Activated naive CD4-positive, alpha-beta T cell treated with anti-CD3 and anti-CD28 coated beads, Interleukin-2, amount 50 U/mL, for 72 hours (primary cell): ENCODE results near the gene FRMD1. TPM values are rescaled to one million over a fixed set of nuclear protein-coding genes. Genes with fewer than 3 reads are reported as not detected.

Experiments
- ATAC-seq, 2 donors: fragments of 150-1000 bp; cut with Tn5 transposase; 2 replicates each; pipeline ENCODE4 v1.10.0; 2021; ENCODE audit warnings: mild to moderate bottlenecking in 2 of 2, moderate library complexity in 2 of 2
- DNase-seq, 2 donors: peaks; one replicate each; pipeline ENCODE4 v3.0.0; 2021 to 2022; ENCODE audit warnings: low spot score in 2 of 2
- H3K27ac Mint-ChIP-seq, 2 donors: one replicate each; pipeline ENCODE4 v1.8.0; 2022; ENCODE audit warnings: mild to moderate bottlenecking in 2 of 2, mixed read lengths in 2 of 2
- H3K36me3 Mint-ChIP-seq, 2 donors: one replicate each; pipeline ENCODE4 v1.8.0; 2022; ENCODE audit warnings: mixed read lengths in 2 of 2
- H3K9me3 Mint-ChIP-seq, 2 donors: one replicate each; pipeline ENCODE4 v1.8.0; 2022; ENCODE audit warnings: mixed read lengths in 2 of 2
- total RNA-seq, 2 donors: library from RNA; stranded (reverse); gene quantifications; one replicate each; pipeline ENCODE4 v1.2.3, GENCODE V29; 2022

Gene FRMD1
- total RNA-seq, 2 donors from 2014 or later = not detected

DNA sequence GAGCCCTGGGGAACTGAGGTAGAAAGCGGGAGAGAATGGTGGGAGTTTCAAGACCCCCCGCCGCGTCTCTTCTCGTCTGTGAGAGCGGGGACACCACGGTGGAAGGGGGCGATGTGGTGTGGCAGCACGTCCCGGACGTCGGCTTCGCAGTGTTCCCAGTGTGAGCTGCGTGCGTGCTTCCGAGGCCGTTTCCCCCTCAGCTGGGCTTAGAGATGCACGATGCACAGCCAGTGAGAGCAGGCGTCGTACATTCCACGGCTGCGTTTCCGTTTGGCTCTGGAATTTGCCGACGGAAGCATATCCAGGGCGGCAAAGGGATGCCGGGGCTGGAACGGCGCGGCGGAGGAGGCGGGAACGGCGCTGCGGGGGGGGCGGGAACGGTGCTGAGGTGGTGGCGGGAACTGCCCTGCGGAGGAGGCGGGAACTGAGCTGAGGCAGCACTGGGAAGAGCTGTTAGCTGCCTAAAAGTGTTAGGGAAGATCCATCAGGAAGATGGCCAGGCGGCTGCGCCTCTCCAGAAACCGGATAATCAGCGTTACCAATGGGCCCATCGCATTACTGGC is 43.8 kb downstream of the FRMD1 start:
- Mint-ChIP-seq H3K36me3 (peaks cover 14 to 36% of the 10 kb centered on the region in 2 donors), H3K27ac (peak overlapping the region in 1 of 2 donors; percentile 89), H3K9me3 (peaks cover 0 to 15% of the 10 kb centered on the region in 2 donors)
- peak in 1 of 2 donors; percentile 52 for DNase-seq
- peak in 1 of 2 donors; percentile 21 for ATAC-seq

DNA sequence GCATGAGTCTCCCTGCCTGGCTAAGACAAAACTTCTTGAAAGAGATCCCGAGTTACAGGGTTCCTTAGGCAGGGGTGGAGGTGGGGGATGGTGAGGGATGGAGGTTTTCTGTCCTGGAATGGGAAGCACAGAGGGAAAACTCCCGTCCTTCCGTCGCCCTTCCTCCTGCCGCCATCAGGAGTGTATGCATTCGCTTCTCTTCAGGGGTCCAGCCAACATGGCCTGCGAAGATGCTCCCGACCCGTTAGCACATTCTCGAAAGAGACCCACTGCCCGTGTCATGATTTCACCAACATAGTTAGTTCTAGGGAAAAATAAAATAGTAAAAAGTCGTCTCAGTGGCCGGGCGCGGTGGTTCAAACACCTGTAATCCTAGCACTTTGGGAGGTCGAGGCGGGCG is 44.5 kb downstream of the FRMD1 start:
- H3K27ac Mint-ChIP-seq = peak overlapping the region in 1 of 2 donors; percentile 89
- H3K9me3 Mint-ChIP-seq = peaks cover 0 to 14% of the 10 kb centered on the region in 2 donors
- DNase-seq (no peak), ATAC-seq (no peak)
- H3K36me3 Mint-ChIP-seq = peaks cover 13 to 29% of the 10 kb centered on the region in 2 donors

DNA sequence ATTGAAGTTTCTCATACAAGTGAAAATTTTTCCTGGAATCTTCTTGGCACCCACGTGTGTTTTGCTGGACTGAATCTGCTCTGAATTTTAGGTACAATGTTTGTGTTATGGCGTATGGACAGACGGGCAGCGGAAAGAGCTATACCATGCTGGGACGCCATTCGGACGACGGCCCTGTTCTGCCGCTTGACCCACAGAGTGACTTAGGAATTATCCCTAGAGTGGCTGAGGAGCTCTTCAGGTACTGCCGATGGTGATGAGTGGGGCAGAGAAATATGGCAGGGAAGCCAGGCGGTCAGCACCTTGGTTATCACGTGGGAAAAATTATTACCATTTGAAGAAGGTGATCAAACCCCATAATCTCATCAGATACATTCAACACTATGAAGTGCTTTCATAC is 45.2 kb downstream of the FRMD1 start:
- no peak for DNase-seq
- no peak overlapping the region for H3K27ac Mint-ChIP-seq
- peaks cover 0 to 14% of the 10 kb centered on the region in 2 donors for H3K9me3 Mint-ChIP-seq
- H3K36me3 Mint-ChIP-seq = peaks cover 10 to 26% of the 10 kb centered on the region in 2 donors
- no peak for ATAC-seq

DNA sequence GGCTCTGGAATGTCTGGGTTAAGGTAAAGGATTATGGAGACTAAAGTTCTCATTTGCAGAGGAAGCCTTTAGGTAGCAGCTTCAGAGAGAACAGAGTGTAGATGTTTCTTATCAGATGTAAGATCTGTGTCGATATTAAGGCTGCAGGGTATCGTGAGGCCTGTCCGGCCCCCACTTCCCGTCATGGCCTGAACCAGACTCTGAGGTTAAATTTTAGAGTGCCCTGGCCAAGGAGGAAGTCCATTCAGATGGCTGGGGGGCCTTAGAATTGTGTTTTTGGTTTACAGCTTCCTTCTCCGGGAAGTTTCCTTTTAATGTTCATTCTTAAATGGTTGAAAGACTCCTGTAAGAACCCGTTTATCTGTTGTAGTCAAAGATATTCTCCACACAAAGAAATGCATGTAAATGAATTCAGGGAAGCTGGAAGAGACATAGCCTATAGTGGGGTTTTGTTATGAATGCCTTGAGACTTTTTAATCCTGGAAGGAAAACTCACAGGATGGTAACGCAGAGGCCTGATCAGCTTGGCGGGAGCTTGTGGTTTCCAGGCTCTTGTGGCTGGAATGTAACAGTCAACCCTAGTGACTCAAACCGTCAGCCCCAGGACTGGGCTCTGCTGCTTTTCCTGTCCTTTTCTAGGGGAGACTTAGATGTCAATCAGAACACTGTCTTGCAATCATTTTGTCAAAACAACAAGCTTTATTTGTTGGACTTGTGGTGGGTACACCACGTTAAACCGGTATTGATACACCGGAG is 46.8 kb downstream of the FRMD1 start:
- Mint-ChIP-seq H3K36me3 (peaks cover 10 to 13% of the 10 kb centered on the region in 2 donors), H3K9me3 (peaks cover 0 to 6% of the 10 kb centered on the region in 2 donors), H3K27ac (no peak overlapping the region)
- peak in 1 of 2 donors; percentile 25 for ATAC-seq
- DNase-seq = no peak

DNA sequence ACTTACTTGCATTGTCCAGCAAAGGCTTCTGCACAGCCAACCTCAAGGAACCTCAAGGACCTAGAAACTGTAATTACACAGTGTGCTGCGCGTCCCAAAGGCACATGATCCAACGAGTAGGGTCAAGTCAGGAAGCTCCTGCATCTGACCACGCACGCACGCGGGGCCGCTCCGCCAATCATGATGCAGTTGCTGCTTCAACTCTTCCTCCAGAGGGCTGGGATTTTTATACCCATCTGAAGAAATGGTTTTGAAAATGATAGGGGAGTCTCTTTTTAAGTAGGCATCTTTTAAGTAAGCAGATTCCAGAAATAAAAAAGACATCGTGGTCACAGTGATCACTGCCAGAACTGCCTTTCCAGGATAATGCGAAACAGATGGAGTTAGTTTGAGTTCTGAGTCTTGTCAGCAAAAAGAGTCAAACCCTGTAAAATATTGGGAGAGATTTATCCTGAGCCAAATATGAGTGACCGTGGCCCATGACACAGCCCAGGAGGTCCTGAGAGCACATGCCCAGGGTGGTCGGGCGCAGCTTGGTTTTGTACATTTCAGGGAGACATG is 47.5 kb downstream of the FRMD1 start:
- no peak for DNase-seq
- peaks cover 10 to 11% of the 10 kb centered on the region in 2 donors for H3K36me3 Mint-ChIP-seq
- no peak overlapping the region for H3K27ac Mint-ChIP-seq
- H3K9me3 Mint-ChIP-seq = peaks cover 0 to 5% of the 10 kb centered on the region in 2 donors
- no peak for ATAC-seq

DNA sequence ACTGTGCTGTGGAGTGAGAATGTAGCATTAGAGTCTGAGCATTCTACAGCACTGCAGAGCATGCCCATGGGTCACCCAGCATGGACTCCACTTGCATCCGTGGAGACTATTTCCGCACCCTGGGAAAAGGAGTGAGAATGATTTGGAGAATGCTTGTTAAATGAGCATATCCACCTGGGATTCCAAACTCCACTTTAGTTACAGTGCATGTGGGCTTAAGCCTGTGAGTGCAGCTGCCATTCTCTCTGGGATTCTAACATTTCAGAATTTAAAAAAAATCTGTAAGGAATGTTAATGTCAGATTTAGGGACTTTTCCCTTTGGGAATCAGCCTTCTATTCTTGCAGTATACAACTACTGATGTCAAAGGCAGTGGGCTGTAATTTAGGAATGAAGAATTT is 48.1 kb downstream of the FRMD1 start:
- H3K9me3 Mint-ChIP-seq = peaks cover 0 to under 1% of the 10 kb centered on the region in 2 donors
- no peak for ATAC-seq
- H3K27ac Mint-ChIP-seq = no peak overlapping the region
- no peak for DNase-seq
- H3K36me3 Mint-ChIP-seq = peaks cover 5 to 6% of the 10 kb centered on the region in 2 donors

DNA sequence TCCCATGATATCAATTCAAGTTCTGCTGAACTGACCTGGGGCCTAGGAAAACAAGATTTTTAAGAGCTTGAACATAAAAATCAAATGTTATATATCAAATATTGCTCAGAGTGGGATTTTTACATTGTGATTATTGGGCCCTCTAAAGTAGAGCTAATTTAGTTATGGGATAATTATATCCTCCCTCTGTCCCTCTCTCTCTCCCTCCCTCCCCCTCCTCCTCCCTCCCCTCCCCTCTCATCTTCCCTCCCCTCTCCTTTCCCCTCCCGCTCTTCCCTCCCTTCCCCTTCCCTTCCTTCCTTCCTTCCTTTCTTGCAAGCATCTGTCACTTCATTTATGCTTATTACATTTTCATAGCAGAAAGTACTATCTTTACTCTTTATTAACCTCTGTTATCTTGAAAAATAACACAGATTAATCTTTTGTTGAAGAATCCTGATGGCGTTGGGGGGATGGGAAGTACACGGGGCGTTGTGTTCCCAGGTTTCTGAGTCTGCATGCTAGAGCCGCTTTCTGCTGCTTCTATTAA is 48.7 kb downstream of the FRMD1 start:
- DNase-seq = no peak
- Mint-ChIP-seq H3K27ac (no peak overlapping the region), H3K9me3 (no peaks in the 10 kb centered on the region), H3K36me3 (peaks cover 0 to under 1% of the 10 kb centered on the region in 2 donors)
- no peak for ATAC-seq

DNA sequence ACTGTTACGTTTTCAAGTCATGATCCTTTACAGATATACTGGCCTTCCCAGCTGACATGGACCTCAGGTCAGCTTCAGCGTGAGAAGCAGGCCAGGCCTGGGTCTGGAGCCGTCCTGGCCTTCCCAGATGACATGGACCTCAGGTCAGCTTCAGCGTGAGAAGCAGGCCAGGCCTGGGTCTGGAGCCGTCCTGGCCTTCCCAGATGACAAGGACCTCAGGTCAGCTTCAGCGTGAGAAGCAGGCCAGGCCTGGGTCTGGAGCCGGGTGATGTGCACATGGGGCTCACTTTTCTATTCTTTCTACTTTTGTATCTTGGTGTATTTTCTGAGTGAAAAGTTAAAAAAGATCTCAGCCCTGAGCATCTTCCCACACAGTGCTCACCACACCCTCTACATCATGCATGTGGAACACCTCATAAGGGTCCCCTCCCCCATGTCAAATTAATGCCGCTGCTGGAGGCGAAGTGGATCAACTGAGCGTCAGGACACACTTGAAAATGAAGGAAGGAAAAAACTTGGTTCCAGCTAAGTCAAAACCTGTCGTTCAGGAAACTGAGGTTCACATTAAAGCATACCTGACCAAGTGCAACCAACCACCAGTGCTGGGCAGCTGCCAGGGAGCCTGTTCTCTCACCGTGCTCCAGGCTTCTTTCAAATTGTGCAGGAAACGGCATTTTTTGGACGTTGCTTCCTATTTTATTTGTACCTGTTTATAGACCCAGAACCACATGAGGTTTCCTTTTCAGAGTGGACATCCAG is 49.4 kb downstream of the FRMD1 start:
- no peaks in the 10 kb centered on the region for H3K36me3 Mint-ChIP-seq
- no peak for ATAC-seq
- no peak overlapping the region for H3K27ac Mint-ChIP-seq
- H3K9me3 Mint-ChIP-seq = no peaks in the 10 kb centered on the region
- no peak for DNase-seq

DNA sequence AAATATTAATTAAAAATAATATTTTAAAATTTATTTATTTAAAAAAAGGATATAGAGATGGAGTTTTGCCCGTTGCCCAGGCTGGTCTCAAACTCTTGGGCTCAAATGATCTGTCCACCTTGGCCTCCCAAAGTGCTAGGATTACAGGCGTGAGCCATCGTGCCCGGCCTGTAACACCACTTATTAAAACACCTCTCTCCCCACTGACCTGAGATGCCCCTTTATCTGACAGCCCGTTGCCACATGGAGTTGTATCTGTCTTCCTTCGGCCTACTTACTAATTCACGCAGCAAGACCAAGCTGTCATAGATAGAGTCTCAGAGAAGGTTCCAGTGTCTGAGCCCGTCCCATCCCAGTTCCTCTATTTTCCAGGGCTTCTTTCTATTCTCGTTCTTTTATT is 50.8 kb downstream of the FRMD1 start:
- DNase-seq (no peak), ATAC-seq (no peak)
- Mint-ChIP-seq H3K27ac (no peak overlapping the region), H3K9me3 (no peaks in the 10 kb centered on the region), H3K36me3 (no peaks in the 10 kb centered on the region)

DNA sequence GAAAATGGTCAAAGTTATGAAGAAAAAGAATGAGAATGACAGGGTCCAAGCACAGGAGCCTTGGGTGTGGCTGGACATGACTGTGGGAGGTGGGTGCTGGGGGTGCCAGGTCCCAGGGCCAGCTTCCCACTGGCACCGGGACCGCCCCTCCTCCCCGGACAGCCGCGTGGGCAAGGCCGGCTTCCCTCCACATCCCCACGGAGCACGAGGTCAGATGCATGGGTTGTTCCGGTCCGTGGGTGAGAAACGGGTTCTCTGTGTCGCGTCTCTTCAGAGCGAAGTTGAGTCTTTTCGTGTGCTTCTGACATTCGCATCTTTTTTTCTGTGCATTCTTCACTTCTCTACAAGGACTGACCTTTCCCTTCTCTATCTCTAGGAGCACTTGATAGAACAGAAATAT is 51.5 kb downstream of the FRMD1 start:
- Mint-ChIP-seq H3K9me3 (no peaks in the 10 kb centered on the region), H3K36me3 (no peaks in the 10 kb centered on the region), H3K27ac (no peak overlapping the region)
- ATAC-seq (no peak), DNase-seq (no peak)

DNA sequence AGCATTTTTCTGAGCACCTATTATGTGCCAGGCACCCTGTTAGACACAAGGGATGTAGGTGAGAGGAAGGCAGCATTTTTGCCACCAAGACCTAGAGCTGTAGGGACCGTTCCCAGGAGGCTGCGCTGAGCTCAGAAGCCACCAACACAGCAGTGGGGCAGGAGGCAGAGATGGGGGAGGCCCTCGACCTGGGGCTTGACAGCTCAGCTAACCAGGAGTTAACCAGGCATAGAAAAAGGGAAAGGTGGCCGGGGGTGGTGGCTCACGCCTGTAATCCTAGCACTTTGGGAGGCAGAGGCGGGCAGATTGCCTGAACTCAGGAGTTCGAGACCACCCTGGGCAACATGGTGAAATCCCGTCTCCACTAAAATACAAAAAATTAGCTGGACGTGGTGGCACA is 52.1 kb downstream of the FRMD1 start:
- Mint-ChIP-seq H3K9me3 (no peaks in the 10 kb centered on the region), H3K36me3 (no peaks in the 10 kb centered on the region), H3K27ac (no peak overlapping the region)
- ATAC-seq (no peak), DNase-seq (no peak)

DNA sequence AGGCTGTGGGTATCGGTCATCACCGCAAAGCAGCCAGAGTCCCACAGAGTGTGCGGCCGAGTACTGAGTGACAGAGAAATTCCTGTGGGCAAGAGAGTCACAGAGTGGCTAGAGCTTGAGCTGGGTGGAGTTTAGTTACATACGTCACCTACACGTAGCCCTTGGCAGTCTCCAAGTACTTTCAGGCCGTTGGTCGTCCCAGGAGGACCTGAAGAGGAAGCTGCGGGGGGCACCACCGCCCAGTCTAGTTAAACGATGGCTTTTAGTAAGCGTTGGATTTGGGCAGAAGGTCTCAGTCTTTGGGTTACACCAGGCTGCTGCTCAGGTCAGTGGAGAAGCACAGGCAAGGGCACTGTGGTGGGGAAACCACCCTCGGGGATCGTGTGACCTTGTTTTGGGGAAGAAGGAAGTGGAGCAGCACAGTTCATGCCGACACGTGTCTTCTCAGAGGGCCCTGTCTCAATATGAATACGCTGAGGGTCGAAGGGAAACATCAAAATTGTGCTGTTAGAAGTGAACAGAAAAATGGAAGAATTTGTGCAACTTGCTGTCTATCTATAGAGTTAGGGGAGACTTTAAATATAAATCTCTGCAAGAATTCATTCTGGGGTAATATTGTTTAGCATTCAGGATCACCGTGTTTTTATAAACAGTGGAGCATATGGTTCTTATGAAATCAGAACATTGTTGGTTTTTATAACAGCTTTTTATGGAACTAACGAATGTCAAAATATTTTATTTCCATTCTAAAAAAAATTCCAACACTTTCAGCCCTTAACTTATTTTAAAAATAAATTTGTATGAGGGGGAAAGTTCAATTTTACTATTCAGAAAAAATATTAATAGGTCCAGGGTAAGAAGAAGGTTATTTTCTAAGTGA is 52.9 kb downstream of the FRMD1 start:
- ATAC-seq = no peak
- no peaks in the 10 kb centered on the region for H3K9me3 Mint-ChIP-seq
- no peak for DNase-seq
- no peaks in the 10 kb centered on the region for H3K36me3 Mint-ChIP-seq
- H3K27ac Mint-ChIP-seq = no peak overlapping the region

DNA sequence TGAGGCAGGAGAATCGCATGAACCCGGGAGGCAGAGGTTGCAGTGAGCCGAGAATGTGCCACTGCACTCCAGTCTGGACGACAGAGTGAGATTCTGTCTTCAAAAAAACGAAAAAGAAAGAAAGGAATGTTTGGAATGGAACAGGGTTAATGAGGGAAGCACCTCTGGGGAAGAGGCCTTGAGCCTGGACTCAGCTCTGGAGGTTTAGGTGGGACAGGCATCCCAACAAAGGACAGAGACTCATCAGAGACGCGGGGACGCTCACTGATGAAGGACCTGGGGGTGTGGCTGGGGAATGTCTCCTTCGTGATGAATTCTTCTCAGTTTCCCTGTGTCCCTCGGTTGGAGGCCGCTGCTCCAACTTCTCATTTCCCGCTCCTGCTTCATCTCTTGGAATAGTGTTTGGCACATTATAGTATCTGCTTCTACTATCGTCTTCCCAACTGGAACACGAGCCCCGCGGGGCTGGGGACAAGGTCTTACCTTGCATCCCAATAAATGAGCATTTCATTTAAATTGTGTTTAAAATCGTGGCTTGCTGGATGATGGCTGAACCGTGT is 54.0 kb downstream of the FRMD1 start:
- Mint-ChIP-seq H3K27ac (no peak overlapping the region), H3K9me3 (no peaks in the 10 kb centered on the region), H3K36me3 (no peaks in the 10 kb centered on the region)
- DNase-seq (no peak), ATAC-seq (no peak)

DNA sequence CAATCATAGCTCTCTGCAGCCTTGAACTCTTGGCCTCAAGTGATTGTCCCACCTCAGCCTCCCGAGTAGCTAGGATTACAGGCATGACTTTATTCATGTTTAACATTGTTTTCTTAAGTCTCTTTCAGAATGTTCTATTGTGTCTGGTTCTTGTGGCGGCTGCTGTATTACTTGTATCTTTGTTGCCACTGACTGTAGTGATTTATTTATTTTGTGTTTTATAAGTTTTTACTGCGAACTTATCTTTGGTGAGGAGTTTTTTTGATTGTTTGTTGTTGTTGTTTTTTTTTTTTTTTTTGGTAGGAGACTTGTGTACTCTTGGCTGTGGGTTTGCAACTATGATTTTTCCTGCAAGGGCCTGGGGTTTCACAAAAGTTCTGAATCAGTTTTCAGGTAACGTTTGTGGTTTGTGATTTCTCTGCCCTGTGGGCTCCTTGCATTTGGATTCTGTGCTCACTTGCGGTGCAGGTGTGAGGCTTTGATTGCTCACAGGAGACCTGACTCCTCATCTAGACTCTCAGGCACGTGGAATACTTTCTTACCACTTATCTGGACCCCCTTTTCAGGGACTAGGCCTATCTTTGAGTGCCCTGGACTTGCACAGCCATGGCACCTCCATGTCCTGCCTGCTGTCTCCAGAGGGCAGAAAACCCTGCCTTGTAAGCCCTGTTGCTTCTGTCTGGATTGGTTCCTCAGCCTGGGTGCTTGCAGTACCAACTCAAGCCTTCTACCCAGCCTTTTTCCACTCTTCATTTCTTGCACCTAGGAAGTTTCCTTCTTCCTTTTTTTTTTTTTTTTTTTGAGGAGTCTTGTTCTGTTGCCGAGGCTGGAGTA is 56.3 kb downstream of the FRMD1 start:
- no peak for DNase-seq
- Mint-ChIP-seq H3K27ac (no peak overlapping the region), H3K36me3 (peaks cover 0 to 7% of the 10 kb centered on the region in 2 donors), H3K9me3 (peaks cover 6% of the 10 kb centered on the region in 2 donors)
- no peak for ATAC-seq

DNA sequence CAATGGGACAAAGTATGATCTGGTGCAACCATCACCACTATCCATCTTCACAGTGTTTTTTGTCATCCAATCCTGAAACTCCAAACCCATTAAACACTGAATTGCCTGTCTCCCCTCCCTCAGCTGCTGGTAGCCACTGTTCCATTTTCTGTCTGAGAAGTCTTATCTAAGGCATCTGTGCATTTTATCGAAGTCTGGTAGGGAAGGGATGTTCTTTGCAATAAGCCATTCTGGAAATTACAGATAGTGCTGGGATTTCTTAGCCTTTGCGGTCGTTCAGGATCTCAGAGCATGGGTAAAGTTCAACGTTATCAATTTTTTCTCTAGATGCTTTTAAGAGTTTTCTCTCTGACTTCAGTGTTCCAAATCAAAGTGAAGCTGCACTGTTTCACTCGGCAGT is 57.4 kb downstream of the FRMD1 start:
- peaks cover 0 to 7% of the 10 kb centered on the region in 2 donors for H3K36me3 Mint-ChIP-seq
- H3K27ac Mint-ChIP-seq = no peak overlapping the region
- H3K9me3 Mint-ChIP-seq = peaks cover 6% of the 10 kb centered on the region in 2 donors
- DNase-seq (no peak), ATAC-seq (no peak)
